GM11168 (cell line): ENCODE data around the gene ATG4B.

Experiments
- in situ Hi-C: fragments of 300-500 bp; cut with MboI; formaldehyde crosslinking; loops from one replicate; pipeline ENCODE4 v1.12.0; 2022; ENCODE audit warnings: low sequenced_read_pairs; ENCODE audit not compliant: unreplicated experiment

Gene ATG4B

DNA sequence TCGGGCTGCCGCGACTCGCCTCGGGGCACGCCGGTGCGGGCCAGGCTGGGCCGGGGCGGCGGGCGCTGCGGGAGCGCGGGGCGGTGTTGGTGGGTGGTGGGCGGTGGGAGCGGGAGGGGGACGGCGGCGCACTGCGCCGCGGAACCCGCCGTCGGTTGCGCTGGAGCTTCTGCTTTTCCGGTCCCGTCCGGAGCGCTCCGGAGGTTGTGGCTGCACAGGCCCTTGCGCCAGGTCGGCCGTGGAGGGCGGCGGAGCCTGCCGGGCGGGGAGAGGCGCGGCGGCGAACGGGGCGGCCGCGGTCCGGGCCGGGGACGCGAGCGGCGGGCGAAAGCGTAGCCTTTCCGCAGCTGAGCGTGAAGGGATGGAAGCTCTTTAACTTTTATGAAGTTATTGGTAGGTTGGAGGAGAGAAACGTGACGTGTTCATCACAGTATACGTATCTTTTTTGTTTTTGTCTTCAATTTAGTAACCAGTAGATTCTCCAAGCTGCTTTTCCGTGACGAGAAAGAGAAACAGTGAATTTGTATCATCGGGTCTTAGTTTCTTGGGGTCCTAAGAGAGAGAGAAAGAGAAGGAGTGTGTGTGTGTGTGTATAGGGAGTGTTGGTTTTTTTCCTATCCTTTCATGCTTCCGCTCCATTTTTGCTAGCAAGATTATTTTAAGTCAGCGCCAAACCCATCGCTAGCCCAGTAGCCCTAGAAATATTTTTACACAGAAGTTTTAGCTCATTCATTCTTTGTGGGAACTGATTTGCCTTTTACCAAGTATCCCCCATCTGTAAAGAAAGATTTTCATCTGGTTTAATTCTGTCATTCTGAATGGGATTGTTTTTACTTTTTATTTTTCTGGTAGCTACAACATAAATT, 535 bp downstream of the ATG4B start:
- in situ Hi-C loops: no loop called here

DNA sequence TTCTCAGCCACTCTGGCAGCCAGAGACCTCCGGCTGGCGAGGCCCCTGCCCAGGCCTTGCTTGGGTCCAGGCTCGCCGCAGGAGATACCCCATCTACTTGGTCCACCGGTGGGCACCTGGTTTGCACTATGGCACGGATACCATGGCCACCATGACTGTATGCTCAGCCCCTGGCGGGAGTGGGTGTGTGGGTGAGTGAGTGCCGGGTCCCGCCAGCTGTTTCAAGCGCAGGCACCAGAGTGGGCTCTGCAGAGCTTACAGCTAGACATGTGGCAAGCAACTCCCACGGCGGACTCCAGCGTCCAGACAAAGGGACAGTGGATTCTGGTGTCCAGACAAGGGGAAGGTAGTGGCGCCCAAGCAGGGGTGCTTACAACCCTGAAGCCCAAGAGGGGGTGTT, 1.4 kb downstream of the ATG4B start:
- in situ Hi-C loops: no loop called here

DNA sequence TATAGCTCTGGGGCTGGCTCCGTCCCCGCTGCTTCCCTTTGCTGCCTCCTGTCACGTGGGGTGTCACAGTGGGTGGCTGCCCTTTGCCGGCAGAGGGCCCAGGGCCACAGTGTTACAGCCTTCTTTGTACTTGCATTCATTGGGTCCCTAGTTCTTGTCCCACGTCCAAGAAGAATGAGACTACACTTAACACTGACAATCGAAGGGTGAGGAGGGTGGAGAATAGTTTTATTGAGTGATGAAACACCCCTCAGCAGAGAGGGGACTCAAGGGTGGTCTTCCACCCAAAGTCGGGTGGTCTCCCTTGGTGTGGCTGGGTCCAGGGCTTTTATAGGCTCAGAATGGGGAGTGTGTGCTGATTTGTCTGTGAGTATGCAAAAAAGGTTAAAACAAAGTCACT, 1.9 kb downstream of the ATG4B start:
- in situ Hi-C loops: no loop called here

DNA sequence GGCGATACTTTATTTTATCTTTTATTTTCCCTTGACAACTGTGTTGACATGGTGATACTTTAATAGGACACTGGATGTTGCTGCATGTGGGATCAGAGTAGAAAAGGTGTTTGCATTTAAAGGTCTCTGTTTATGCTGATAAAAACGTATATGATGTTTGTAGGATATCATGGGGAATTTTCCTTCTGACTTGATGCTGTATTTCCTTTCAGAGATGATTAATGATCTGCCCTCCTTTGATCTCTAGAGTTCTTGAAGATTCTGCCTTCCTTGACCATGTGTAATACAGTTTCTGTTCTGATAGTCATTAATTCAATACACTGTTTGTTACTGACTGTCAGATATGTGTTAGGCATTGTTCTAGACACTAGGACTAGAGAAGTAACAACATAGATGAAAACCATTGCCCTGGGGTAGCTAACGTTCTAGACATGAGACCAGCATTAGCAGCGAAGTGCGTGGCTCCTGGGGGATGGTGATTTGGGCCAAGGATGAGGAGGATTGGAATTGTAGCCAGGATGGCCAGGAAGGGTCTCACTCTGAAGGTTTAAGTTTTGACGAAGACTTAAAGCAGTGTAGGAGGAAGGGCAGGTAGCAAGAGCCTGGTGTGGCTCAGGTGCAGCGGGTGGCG, 2.8 kb downstream of the ATG4B start:
- in situ Hi-C loops: no loop called here

DNA sequence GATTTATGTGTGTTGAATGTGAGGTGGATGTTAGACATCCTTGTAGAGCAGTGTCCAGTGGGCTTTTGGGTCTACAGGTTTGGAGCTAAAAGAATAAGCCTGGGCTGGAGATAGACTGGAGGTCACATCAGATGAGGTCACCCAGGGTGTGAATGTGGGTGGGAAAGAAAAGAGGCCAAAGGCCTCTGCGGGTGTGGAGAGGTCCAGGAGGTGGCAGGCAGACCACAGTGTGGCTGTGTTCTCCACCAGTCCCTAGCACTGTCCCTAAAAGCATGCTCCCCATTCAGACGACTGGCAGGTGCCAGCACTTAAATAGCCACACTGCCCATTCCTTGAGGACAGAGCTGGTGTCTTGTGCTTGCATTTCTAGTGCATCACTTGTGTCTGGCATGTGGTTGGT, 4.1 kb downstream of the ATG4B start:
- in situ Hi-C loops: no loop called here

DNA sequence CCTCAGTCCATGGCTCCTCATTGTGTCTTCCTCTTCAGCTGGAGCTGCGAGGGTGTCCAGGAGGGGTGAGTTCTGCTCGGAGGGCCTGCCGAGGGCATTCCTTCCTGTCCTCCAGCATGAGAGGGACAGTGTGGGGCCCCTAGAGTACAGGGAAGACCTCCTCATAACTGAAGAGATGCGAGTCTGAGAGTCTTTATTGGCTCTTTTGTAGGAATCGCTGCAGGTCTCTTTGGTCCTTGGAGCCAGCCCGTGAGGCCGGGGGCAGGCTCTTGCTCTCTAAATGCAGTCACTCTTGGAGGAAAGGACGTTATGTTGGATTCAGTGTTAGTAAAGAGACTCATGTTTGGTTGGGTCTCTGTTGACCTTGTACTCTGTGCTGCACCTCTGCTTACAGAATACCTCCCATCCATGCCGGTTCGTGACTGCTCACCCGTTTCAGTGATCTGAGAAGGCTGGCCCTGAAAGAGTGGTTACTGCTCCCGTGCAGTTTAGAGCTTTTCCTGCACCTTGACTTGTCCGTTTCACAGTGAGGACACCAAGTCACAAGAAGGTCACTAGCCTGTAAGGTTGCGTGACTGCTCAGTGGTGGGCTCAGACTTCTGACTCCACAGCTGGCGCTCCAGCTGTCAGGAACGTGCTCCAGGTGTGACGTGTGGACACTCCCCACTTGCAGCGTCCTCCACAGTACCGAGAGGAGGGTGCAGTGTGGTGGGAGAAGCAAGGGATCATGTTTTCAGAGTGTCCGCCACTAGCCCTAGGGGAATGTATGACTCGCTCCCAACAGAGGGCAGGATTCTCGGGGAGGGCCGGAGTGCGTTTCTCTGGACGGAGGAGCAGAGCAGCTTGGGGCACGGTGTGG, 7.8 kb downstream of the ATG4B start:
- in situ Hi-C loops: no loop called here

DNA sequence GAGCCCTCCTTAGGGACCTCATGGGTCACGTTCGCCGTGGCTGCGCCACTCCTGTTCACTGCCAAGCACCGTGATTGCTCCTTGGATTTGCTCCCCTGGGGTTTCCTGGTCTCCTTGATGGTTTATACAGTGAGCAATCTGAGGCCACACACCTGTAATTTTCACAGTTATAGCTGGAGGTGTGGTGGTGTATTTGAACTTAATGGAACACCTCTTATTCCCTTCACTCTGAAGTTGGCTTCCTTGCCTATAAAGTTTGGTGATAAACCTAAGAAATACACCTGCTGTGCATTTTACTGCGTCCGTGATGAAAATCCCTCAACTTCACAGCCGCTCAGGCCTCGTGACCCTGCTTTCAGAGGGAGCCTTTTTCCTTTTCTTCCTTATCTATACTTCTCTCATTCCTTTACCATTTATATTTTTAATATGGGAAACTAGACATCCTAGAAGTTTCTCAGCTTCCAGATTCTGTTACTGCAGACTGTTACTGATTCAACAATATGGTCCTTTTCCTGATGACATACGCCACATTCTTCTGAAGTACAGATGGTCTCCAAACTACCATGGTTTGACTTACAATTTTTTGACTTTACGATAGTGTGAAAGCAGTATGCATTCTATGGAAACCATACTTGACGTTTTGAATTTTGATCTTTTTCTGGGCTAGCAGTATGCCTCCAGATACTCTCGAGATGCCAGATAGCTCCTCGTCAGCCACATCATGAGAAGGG, 8.6 kb downstream of the ATG4B start:
- in situ Hi-C loops: no loop called here

DNA sequence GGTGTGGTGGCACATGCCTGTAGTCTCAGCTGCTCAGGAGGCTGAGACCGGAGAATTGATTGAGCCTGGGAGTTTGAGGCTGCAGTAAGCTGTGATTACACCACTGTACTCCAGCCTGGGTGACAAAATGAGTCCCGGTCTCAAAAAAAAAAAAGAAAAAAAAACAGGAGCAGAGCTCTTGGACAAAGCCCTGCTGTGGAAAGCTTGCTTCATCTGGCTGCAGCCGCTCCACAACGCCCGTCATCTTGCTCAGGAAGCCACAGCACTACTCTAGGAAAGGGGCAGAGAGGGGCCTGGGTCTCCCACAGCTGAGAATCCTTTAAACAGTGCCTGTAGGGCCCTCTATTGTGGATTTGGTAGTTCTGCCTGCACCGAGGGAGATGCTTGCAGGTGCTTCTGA, 11.0 kb downstream of the ATG4B start:
- in situ Hi-C loops: no loop called here

DNA sequence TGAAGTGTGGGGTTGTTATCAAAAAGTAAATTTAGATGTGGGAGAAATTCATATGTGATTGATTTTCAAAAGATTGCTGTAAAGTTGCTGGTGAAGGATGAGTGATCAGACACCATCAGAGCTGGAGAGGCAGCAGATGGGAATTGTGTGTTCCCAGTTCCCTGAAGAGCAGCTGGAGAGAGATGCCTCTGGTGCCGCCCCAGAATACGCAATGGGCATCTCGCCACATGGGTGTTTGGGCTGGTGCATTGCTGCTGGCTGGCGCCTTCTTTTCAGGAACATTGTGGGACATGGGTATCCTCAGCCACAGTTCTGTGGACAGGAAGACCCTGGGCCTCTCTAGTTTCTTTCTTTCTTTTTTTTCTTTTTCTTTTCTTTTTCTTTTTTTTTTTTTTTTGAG, 11.9 kb downstream of the ATG4B start:
- in situ Hi-C loops: no loop called here

DNA sequence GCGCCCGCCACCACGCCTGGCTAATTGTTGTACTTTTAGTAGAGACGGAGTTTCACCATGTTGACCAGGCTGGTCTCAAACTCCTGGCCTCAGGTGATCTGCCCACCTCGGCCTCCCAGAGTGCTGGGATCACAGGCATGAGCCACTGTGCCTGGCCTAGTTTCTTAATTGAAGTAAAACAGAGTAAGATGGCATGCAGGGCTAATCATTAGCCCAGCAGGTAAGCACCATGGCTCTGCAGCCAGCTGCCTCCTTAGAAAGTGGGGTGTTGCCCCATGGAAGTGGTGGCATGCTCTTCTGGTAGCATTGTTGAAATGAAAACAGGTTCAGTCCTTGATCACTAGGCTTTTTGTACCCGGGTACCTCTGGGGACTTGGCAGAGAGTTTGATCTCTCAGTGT, 12.4 kb downstream of the ATG4B start:
- in situ Hi-C loops: no loop called here

DNA sequence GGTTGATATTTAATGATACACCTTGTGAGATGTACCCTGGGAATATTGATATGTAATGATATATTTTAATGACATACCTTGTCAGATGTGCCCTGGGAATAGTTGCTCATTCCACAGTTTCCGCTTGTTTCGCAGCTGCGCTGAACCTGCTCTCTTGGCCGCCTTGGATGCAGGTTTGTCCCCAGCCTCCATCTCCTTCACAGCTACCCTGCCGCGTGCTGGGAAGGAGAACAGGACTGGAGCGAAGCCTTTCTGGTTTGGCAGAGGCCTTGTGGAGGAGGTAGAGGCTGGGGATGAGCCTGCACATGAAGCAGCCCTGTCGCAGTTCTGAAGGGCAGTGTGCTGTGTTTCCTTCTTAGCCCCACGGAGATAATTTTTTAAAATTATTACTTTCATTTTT, 14.6 kb downstream of the ATG4B start:
- in situ Hi-C loops: no loop called here

DNA sequence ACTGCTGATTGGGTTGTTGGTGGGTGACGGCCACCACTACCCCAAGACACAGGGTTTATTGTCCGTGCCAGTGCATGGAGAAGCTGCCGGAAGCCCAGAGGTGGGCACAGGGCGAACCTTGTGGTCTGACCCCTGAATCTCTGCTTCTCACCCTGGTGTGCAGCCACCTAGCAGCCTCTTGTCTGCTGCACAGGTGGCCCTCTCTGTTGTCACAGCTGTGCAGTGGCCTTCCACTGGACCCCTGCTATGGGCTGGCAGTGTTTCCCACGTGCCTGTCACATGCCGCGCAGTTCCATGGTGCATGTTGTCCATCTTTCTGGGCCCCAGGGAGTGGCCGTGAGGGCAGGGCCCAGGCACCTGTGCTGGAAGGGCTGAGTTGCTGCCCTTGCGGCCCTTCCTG, 15.2 kb downstream of the ATG4B start:
- in situ Hi-C loops: no loop called here

DNA sequence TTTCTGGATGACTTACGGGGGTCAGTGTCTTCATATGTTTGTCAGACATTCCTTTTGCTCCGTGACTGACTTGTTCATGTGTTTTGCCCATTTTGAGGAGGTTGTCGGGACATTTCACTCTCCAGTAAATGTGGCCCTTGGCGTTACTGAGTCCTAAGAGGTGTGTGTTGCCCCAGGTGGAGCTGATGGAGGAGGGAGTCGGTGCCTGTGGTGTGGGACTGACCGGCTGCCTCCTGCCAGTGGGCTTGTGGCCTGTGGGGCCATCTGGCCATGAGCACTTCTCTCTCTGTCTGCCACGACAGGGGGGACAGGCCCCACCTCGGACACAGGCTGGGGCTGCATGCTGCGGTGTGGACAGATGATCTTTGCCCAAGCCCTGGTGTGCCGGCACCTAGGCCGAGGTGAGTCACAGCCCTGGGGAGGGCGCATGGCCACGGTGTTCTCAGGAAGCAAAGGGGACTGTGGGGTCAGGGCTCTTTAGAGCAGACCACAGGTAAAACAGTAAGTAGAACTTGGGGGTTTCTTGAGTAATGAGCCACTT, 15.8 kb downstream of the ATG4B start:
- in situ Hi-C loops: no loop called here

DNA sequence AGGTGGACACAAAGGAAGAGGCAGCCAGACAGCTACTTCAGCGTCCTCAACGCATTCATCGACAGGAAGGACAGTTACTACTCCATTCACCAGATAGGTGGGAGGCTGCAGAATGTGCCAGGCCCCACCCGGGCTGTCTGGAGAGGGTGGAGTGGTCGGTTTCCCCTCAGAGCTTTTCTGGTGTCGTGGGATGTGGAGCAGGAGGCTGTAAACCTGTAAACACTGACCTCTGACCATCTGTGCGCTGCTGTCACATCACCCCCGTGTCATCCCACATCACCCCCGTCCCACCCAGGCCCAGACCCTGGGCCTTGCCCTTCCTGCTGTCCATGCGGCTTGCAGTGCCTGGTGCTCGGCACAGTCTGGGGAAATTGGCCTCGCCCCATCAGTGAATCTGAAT, 17.1 kb downstream of the ATG4B start:
- in situ Hi-C loops: no loop called here

DNA sequence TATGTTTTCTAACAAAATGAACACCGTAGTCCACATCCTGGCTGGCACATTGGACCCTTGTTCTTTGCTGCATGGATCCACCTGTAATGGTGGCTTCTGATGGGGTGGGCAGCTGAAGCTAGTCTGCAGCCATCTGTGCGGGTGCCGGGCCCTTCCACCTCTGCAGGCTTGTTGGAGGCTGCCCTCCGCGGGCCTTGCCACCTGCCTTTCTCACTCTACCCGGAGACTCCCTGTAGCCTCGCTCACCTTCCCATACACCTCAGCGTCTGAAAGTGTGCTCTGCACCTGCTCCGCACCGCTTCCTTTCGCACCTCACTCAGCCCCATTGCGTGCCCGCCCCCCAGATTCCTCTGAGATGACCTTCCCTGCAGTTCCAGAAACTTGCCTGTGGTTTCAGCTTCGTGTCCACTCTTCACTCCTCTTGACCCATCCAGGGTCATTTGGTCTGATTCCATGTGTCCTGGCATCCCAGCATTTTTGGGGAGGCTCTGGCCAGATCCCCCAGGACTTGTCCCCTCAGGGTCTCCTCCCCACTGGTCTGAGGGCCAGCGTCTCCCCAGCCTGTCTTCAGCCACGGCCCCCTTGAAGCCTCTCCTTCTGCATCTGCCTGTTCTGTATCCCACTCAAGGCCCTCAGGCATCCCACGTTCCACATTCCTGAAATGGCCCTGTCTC, 18.2 kb downstream of the ATG4B start:
- in situ Hi-C loops: no loop called here

DNA sequence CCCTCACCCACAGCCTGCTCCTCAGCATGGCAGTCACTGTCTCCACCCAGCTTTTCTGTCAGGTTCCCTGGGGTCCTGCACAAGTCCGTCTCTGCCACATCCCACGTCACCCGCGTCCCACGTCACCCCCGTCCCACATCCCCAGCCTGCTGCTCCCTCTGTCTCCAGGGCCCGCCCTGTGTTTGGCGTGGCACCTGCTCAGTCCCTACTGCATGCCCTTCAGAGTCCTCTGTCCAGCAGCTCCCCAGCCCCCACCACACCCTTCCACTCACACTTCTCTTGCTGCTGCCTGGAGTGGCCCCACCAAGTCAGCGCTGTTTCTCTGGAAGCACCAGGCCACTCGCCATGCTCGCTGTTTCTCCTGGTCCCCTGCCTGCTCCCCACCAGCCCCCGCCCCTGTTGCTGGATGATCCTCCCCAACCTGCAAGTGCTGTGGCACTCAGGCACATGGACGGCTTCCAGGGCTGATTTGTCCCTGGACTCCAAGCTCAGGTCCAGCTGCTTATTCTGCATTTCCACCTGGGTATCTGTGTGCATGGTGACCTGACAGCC, 18.8 kb downstream of the ATG4B start:
- in situ Hi-C loops: no loop called here

DNA sequence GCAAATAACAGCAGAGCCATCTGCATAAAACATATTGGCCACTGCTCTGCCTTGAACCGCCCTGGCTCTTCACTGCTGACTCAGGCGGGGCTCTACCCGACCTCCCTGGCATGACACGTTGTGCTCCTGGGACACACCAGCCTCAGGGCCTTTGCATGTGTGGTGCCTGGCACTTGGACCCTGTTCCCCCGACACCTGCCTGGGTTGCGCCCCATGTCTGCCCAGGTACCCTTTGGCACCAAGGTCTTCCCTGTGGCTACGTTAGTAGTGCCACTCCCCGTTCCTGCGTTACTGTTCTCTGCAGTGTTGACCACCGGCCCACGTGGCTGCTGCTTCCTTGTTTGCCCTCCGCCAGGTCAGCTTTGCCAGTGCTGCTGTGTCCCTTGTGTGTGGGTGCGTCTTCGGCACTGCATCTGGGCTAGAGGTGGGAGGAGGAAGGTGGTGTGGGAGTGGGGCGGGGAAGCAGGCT, 20.3 kb downstream of the ATG4B start:
- in situ Hi-C loops: no loop called here

DNA sequence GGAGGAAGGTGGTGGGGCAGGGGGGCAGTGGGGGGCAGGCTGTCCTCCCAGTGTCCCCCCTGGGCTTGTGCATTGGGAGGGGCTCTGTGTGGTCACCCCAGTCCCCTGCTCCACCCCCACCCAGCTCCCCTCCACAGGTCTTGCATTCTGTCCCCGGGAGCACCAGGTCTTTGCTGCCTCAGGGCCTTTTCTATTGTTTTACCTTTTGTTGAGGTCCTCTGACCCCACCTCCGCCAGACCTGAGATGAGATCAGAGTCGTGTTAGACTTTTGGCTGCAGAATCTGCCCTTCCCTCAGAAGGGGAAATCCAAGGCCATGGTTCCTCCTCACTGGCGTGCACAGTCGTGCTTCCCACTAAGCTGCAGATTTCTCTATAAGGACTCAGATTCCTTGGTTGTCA, 20.8 kb downstream of the ATG4B start:
- in situ Hi-C loops: no loop called here

DNA sequence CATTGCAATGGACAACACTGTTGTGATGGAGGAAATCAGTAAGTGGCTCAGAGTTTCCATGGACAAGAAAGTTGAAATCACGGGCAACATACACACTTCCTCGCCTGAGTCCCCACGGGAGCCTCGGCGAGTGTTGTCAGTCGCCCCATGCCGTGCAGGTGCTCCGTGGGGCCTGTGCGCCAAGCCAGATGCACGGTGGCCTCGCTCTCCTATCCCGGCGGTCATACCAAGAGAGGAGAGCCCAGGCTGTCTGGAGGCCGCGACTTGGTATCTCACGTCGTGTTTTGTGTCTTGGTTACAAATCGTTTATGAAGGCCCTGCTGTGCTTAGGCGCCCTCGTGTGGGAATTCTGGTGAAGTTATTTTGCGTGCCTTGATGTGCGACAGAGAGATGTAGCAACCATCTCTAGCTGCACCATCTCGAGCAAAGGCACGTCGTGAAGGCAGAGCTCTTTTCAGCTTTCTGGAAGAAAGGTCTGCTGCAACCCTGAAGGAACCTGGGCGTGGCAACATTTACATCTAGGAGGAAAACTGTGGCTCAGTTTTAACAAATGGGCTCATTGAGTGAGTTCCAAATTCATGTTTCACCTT, 21.8 kb downstream of the ATG4B start:
- in situ Hi-C loops: no loop called here
